Lung (tissue), 12 donors: ENCODE data around the gene PFDN4. TPM values are rescaled to one million over a fixed set of nuclear protein-coding genes. Genes with fewer than 3 reads are reported as not detected.

Experiments
- ATAC-seq: fragments of 200-7000 bp; cut with Tn5 transposase; one replicate; pipeline ENCODE4 v1.9.1; 2020; ENCODE audit warnings: moderate number of reproducible peaks; ENCODE audit not compliant: insufficient read depth, low FRiP score
- DNase-seq, 3 donors: peaks; one replicate each; pipeline ENCODE4 v3.0.0-alpha.2; 2013 to 2017
- H3K27ac ChIP-seq, 2 donors: one replicate each; pipeline ENCODE4 v1.5.1; 2013; ENCODE audit warnings: mild to moderate bottlenecking in 2 of 2, moderate library complexity in 2 of 2, control low read depth in 1 of 2, inconsistent platforms in 1 of 2, low read depth in 1 of 2, low read length in 1 of 2
- H3K27me3 ChIP-seq, 3 donors: one replicate each; pipeline ENCODE4 v1.5.1; 2013; ENCODE audit warnings: low read length in 2 of 3; ENCODE audit not compliant: control insufficient read depth in 3 of 3, insufficient read depth in 3 of 3
- H3K36me3 ChIP-seq, 4 donors: one replicate each; pipeline ENCODE4 v1.5.1; 2013; ENCODE audit warnings: low read length in 4 of 4, mild to moderate bottlenecking in 1 of 4, moderate library complexity in 1 of 4; ENCODE audit not compliant: control insufficient read depth in 4 of 4, insufficient read depth in 4 of 4
- H3K4me1 ChIP-seq, 5 donors: one replicate each; pipeline ENCODE4 v1.5.1; 2013; ENCODE audit warnings: low read length in 5 of 5, mild to moderate bottlenecking in 2 of 5, moderate library complexity in 1 of 5; ENCODE audit not compliant: control insufficient read depth in 5 of 5, insufficient read depth in 5 of 5
- H3K4me3 ChIP-seq: one replicate; pipeline ENCODE4 v1.5.1; 2013; ENCODE audit warnings: mild to moderate bottlenecking, control low read depth, moderate library complexity
- H3K9ac ChIP-seq, 2 donors: one replicate each; pipeline ENCODE4 v1.5.1; 2013; ENCODE audit warnings: low read length in 2 of 2, control low read depth in 1 of 2; ENCODE audit not compliant: insufficient read depth in 1 of 2
- H3K9me3 ChIP-seq, 4 donors: one replicate each; pipeline ENCODE4 v1.5.1; 2013; ENCODE audit warnings: low read length in 3 of 4, mild to moderate bottlenecking in 1 of 4, moderate library complexity in 1 of 4; ENCODE audit not compliant: control insufficient read depth in 4 of 4, insufficient read depth in 3 of 4
- WGBS, 2 donors: extraction: QIAGEN DNeasy Blood & Tissue Kit; methylation state at CpG; one replicate each; pipeline ENCODE4 v1.1.7; 2013; 5-methylcytosine and 5-hydroxymethylcytosine counted together
- polyA plus RNA-seq, 2 donors: library from polyadenylated mRNA; stranded (reverse); fragments of 200-250 nt; gene quantifications; one replicate each; pipeline ENCODE4 v1.2.1, GENCODE V29; 2013
- total RNA-seq, 2 donors: library from RNA; depleted of rRNA in 1 of 2; stranded (reverse); fragments of >200 nt in 1 of 2; gene quantifications; one replicate each; pipeline ENCODE4 v1.2.1, GENCODE V29; 2014 to 2021
- TF ChIP-seq, protein P1 (sequence below): IDR thresholded peaks from 2 replicates; pipeline ENCODE4 v1.5.1; 2012; ENCODE audit warnings: mild to moderate bottlenecking; ENCODE audit errors: control extremely low read depth, extremely low read depth
- donor health status: control.
- donor health status: control.
- donor health status: Bipolar disorder and iron deficiency.
- donor health status: healthy.
- donor health status: DM: yes; HTN: yes; CAD: no.

PFDN4 gene
- total and polyA plus RNA-seq, 4 donors: 15.9 to 83.6 (median 43.4) TPM

DNA sequence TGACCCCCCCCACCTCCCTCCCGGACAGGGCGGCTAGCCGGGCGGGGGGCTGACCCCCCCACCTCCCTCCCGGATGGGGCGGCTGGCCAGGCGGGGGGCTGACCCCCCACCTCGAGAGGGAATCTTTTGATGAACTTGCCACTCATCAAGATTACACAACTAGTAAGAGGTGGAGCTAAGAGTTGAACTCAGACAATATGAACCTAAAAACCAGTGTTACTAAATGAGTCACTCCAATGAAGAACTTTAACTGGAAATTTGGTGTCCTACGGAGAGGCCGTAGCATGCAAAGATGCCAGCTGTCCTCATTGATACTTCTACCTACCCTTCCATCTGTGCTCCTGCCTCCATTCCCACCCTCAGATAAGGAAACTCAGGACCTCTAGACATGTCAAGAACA is 42.8 kb downstream of the PFDN4 start:
- no peak overlapping the region for H3K4me3 ChIP-seq

DNA sequence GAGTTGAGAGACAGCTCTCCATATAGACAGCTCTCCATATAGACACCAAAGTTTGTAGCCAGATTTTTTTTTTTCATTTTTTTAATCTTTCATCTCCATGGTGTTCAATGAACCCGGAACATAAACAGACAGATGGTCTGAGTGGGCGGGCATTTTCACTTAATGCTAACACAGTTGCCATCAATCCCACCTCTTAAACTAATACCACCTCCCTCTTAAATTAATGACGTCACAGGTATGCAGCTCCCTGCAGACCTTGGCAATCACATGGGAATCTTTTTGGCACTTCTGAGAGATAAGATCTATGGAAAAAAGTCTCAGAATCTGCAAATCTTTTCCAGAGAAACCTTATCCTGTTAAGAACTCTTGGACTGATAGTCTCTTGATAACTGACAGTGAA is 43.2 kb downstream of the PFDN4 start:
- WGBS, 2 donors: 80 to 89% methylated on average over 3 of the region's 3 CpGs
- Histone ChIP-seq H3K9me3 (no peaks in the 10 kb centered on the region), H3K4me3 (no peak overlapping the region), H3K36me3 (no peaks in the 10 kb centered on the region), H3K9ac (no peak overlapping the region), H3K4me1 (no peaks in the 10 kb centered on the region), H3K27me3 (no peaks in the 10 kb centered on the region), H3K27ac (no peak overlapping the region)
- TF ChIP-seq, protein P1, sequence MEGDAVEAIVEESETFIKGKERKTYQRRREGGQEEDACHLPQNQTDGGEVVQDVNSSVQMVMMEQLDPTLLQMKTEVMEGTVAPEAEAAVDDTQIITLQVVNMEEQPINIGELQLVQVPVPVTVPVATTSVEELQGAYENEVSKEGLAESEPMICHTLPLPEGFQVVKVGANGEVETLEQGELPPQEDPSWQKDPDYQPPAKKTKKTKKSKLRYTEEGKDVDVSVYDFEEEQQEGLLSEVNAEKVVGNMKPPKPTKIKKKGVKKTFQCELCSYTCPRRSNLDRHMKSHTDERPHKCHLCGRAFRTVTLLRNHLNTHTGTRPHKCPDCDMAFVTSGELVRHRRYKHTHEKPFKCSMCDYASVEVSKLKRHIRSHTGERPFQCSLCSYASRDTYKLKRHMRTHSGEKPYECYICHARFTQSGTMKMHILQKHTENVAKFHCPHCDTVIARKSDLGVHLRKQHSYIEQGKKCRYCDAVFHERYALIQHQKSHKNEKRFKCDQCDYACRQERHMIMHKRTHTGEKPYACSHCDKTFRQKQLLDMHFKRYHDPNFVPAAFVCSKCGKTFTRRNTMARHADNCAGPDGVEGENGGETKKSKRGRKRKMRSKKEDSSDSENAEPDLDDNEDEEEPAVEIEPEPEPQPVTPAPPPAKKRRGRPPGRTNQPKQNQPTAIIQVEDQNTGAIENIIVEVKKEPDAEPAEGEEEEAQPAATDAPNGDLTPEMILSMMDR: no peak
- DNase-seq: no peak
- ATAC-seq: no peak

More for the DNA sequence above, 42.8 kb downstream of the PFDN4 start:
- DNase-seq: no peak
- no peak for ATAC-seq
- Histone ChIP-seq H3K9me3 (no peaks in the 10 kb centered on the region), H3K27ac (no peak overlapping the region), H3K4me1 (no peaks in the 10 kb centered on the region), H3K27me3 (no peaks in the 10 kb centered on the region), H3K36me3 (no peaks in the 10 kb centered on the region), H3K9ac (no peak overlapping the region)
- 88 to 94% methylated on average over 8 to 9 of the region's 10 CpGs for WGBS, 2 donors
- TF ChIP-seq, protein P1: no peak

DNA sequence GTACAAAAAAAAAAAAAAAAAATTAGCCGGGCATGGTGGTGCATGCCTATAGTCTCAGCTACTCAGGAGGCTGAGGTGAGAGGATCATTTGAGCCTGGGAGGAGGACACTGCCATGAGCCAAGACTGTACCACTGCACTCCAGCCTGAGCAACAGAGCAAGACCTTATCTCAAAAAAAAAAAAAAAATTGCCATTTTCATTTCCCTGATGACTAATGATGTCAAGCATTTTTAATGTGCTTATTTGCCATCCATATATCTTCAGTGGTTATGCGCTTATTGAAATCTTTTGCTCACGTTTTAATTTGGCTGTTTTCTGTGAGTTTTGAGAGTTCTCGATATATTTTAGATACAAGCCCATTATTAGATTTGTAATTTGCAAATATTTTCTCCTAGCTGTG is 46.7 kb downstream of the PFDN4 start:
- WGBS, 2 donors: 92 to 99% methylated on average over 3 to 4 of the region's 4 CpGs
- TF ChIP-seq, protein P1: no peak
- Histone ChIP-seq H3K36me3 (no peaks in the 10 kb centered on the region), H3K9me3 (no peaks in the 10 kb centered on the region), H3K4me3 (no peak overlapping the region), H3K4me1 (no peaks in the 10 kb centered on the region), H3K27ac (no peak overlapping the region), H3K9ac (no peak overlapping the region), H3K27me3 (no peaks in the 10 kb centered on the region)
- ATAC-seq (no peak), DNase-seq (no peak)

DNA sequence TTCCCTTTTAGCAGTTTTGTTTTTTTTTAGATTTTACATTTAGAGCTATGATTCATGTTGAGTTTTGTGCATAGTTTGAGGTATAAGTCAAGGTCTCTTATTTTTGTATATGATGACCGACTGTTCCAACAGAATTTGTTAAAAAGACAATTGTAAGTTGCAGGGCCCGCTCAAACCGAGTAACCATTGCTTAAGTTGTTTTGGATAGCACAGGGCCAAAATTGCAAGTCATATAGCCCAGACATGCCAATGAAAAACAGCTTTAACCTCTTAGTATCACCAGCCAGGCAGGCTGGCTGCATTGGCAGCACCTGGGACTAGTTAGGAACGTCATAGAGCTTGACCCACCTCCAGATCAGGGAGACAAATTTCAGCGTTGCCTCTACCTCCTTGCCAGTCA is 47.3 kb downstream of the PFDN4 start:
- Histone ChIP-seq H3K9ac (no peak overlapping the region), H3K4me1 (no peaks in the 10 kb centered on the region), H3K4me3 (no peak overlapping the region), H3K36me3 (no peaks in the 10 kb centered on the region), H3K27ac (no peak overlapping the region), H3K9me3 (no peaks in the 10 kb centered on the region), H3K27me3 (no peaks in the 10 kb centered on the region)
- no peak for ATAC-seq
- TF ChIP-seq, protein P1: no peak
- DNase-seq: no peak
- WGBS, 2 donors: 81 to 88% methylated on average over 5 of the region's 5 CpGs
